HG03378 (cell line): ENCODE data around the gene NPM1.
"Not testable (repeated sequence)": the region's sequence is repeated elsewhere in the genome, so short reads cannot be mapped to it uniquely, and the experiment has no call there.

Source experiments
- ATAC-seq: cut with Tn5 transposase; IDR thresholded peaks from one replicate; pipeline ENCODE4 v1.9.1; 2021; ENCODE audit warnings: mild to moderate bottlenecking, moderate library complexity; ENCODE audit not compliant: unreplicated experiment

The NPM1 gene

GRCh38 chr5:171410181-171410580, 22.5 kb downstream of the NPM1 start:
- ATAC-seq = no peak

GRCh38 chr5:171412186-171412585, 24.5 kb downstream of the NPM1 start:
- ATAC-seq = no peak

GRCh38 chr5:171413153-171413910, 25.7 kb downstream of the NPM1 start:
- no peak for ATAC-seq

GRCh38 chr5:171413993-171414392, 26.3 kb downstream of the NPM1 start:
- not testable (repeated sequence) for ATAC-seq

GRCh38 chr5:171415115-171415730, 27.6 kb downstream of the NPM1 start:
- ATAC-seq = no peak

GRCh38 chr5:171416160-171417049, 28.8 kb downstream of the NPM1 start:
- no peak for ATAC-seq

GRCh38 chr5:171418316-171418981, 30.8 kb downstream of the NPM1 start:
- no peak for ATAC-seq

GRCh38 chr5:171418982-171419687, 31.5 kb downstream of the NPM1 start, which contains the start of gene FGF18:
FGF18 (plus strand) TSS chr5:171419647; CDS start chr5:171420200, 553 bp downstream.
- no peak for ATAC-seq

- ATAC-seq = no peak
Observed at GRCh38 chr5:171419688-171420430, 32.2 kb downstream of the NPM1 start.

GRCh38 chr5:171420431-171421241, 33.0 kb downstream of the NPM1 start:
- ATAC-seq = no peak

- no peak for ATAC-seq
Observed at GRCh38 chr5:171421331-171422262, 33.9 kb downstream of the NPM1 start.

GRCh38 chr5:171422495-171422894, 34.8 kb downstream of the NPM1 start:
- no peak for ATAC-seq

GRCh38 chr5:171422902-171423663, 35.4 kb downstream of the NPM1 start:
- no peak for ATAC-seq

- ATAC-seq = no peak
Observed at GRCh38 chr5:171424726-171425125, 37.1 kb downstream of the NPM1 start.

- no peak for ATAC-seq
Observed at GRCh38 chr5:171425596-171426244, 38.1 kb downstream of the NPM1 start.

GRCh38 chr5:171426266-171426665, 38.6 kb downstream of the NPM1 start:
- no peak for ATAC-seq
